HepG2 (cell line): Measurements from ENCODE around the gene RNF40.

Source experiments
- CTCF ChIP-seq: sonication (generic); formaldehyde crosslinking; IDR thresholded peaks from 2 replicates; pipeline ENCODE4 v1.5.0; 2020; ENCODE audit warnings: mild to moderate bottlenecking, missing genetic modification reagents, moderate library complexity
- HOXA5 ChIP-seq: sonication (generic); formaldehyde crosslinking; IDR thresholded peaks from 2 replicates; pipeline ENCODE4 v1.4.0; 2020; ENCODE audit warnings: missing genetic modification reagents
- KLF9 ChIP-seq: IDR thresholded peaks from 2 replicates; pipeline ENCODE4 v1.6.1; 2016; ENCODE audit warnings: low read depth
- NR2C2 ChIP-seq: sonication (generic); formaldehyde crosslinking; IDR thresholded peaks from 2 replicates; pipeline ENCODE4 v1.4.0; 2020; ENCODE audit warnings: missing genetic modification reagents, mild to moderate bottlenecking, moderate library complexity, borderline replicate concordance
- TEF ChIP-seq: sonication (generic); formaldehyde crosslinking; IDR thresholded peaks from 2 replicates; pipeline ENCODE4 v1.5.0; 2020; ENCODE audit warnings: missing genetic modification reagents
- ZBTB4 ChIP-seq: sonication (generic); formaldehyde crosslinking; IDR thresholded peaks from 2 replicates; pipeline ENCODE4 v1.4.0; 2020; ENCODE audit warnings: missing genetic modification reagents, mild to moderate bottlenecking, borderline replicate concordance
- ZNF354B ChIP-seq: sonication (generic); formaldehyde crosslinking; IDR thresholded peaks from 2 replicates; pipeline ENCODE4 v1.8.0; 2022; ENCODE audit warnings: mild to moderate bottlenecking, missing genetic modification reagents
- ZNF83 ChIP-seq: sonication (generic); formaldehyde crosslinking; IDR thresholded peaks from 2 replicates; pipeline ENCODE4 v1.4.0; 2020; ENCODE audit warnings: missing genetic modification reagents, mild to moderate bottlenecking, borderline replicate concordance

DNA sequence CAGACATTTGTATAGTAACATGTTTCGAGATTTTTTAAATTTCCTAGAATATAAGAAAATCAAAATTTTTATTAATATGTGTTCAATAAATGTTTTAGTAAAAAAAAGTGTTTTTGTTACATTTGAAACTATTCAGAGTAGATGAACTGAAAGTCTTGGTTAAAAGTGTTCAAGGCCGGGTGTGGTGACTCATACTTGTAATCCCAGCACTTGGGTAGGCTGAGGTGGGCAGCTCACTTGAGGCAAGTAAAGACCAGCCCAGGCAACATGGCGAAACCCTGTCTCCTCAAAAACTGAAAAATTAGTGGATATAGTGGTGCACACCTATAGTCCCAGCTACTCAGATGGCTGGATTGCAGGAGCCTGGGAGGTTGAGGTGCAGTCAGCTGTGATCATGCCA is 30.7 kb upstream of the RNF40 start:
- TF ChIP-seq HOXA5 (no peak), NR2C2 (CRISPR knock-in tag) (no peak), ZNF354B (CRISPR knock-in tag) (no peak), KLF9 (no peak), ZNF83 (CRISPR knock-in tag) (no peak), CTCF (CRISPR knock-in tag) (no peak), ZBTB4 (CRISPR knock-in tag) (no peak), TEF (CRISPR knock-in tag) (no peak)
